Neural cell (in vitro differentiated cells): ENCODE measurements around the gene RGS19. TPM values are rescaled to one million over a fixed set of nuclear protein-coding genes. Genes with fewer than 3 reads are reported as not detected.

Experiments
- H2AFZ ChIP-seq: fragments of 200-600, 300-800 bp; sonication (generic), shearing (Covaris generic); 2 replicates; pipeline ENCODE4 v1.6.0; 2014; ENCODE audit warnings: low read depth, mild to moderate bottlenecking, antibody characterized with exemption, low read length, moderate library complexity
- H3F3A ChIP-seq: fragments of 200-600 bp; shearing (Covaris generic); 2 replicates; pipeline ENCODE4 v1.6.1; 2016; ENCODE audit warnings: mild to moderate bottlenecking, moderate library complexity, mixed read lengths, antibody characterized with exemption, low read length; ENCODE audit not compliant: insufficient read depth, poor library complexity, severe bottlenecking
- H3K27ac ChIP-seq: fragments of 200-600, 300-800 bp; sonication (generic), shearing (Covaris generic); 2 replicates; pipeline ENCODE4 v1.5.1; 2014; ENCODE audit warnings: mild to moderate bottlenecking, low read length, moderate library complexity
- H3K27me3 ChIP-seq: fragments of 300-800, 200-600 bp; sonication (generic), shearing (Covaris generic); 2 replicates; pipeline ENCODE4 v1.6.0; 2014; ENCODE audit warnings: mild to moderate bottlenecking, low read depth, low read length, moderate library complexity; ENCODE audit not compliant: insufficient read depth
- H3K36me3 ChIP-seq: fragments of 300-800, 200-600 bp; sonication (generic), shearing (Covaris generic); 2 replicates; pipeline ENCODE4 v1.5.1; 2014; ENCODE audit warnings: mild to moderate bottlenecking, antibody characterized with exemption, low read length, moderate library complexity; ENCODE audit not compliant: insufficient read depth
- H3K4me2 ChIP-seq: fragments of 300-800, 200-600 bp; sonication (generic), shearing (Covaris generic); 2 replicates; pipeline ENCODE4 v1.6.0; 2014; ENCODE audit warnings: mild to moderate bottlenecking, low read length
- H3K4me3 ChIP-seq: fragments of 300-800, 200-600 bp; sonication (generic), shearing (Covaris generic); 2 replicates; pipeline ENCODE4 v1.5.1; 2014; ENCODE audit warnings: mild to moderate bottlenecking, low read length, moderate library complexity
- H3K79me2 ChIP-seq: fragments of 200-600 bp; shearing (Covaris generic); replicated peaks from 2 replicates; pipeline ENCODE4 v1.6.0; 2014; ENCODE audit warnings: mild to moderate bottlenecking, low read length, moderate library complexity; ENCODE audit not compliant: insufficient read depth
- H3K9ac ChIP-seq: fragments of 300-800, 200-600 bp; sonication (generic), shearing (Covaris generic); 2 replicates; pipeline ENCODE4 v1.6.1; 2016; ENCODE audit warnings: mild to moderate bottlenecking, low read length, mixed read lengths
- H3K9me2 ChIP-seq: fragments of 200-600 bp; shearing (Covaris generic); 2 replicates; pipeline ENCODE4 v1.6.1; 2016; ENCODE audit warnings: mild to moderate bottlenecking, low read length, mixed read lengths; ENCODE audit not compliant: insufficient read depth
- H3K9me3 ChIP-seq: fragments of 200-600, 300-800 bp; sonication (generic), shearing (Covaris generic); 2 replicates; pipeline ENCODE4 v1.6.1; 2016; ENCODE audit warnings: mild to moderate bottlenecking, mixed run types, low read length, moderate library complexity, mixed read lengths
- H4K20me1 ChIP-seq: fragments of 200-600 bp; shearing (Covaris generic); 2 replicates; pipeline ENCODE4 v1.6.1; 2016; ENCODE audit warnings: mild to moderate bottlenecking, mixed run types; ENCODE audit not compliant: insufficient read depth
- CTCF ChIP-seq: fragments of 450-650 bp; IDR thresholded peaks from 2 replicates; pipeline ENCODE4 v1.5.1; 2014; ENCODE audit warnings: antibody characterized with exemption, mild to moderate bottlenecking, moderate library complexity; ENCODE audit not compliant: poor library complexity, severe bottlenecking
- EP300 ChIP-seq: fragments of 450-650 bp; conservative IDR thresholded peaks from 2 replicates; pipeline ENCODE4 v1.6.1; 2014; ENCODE audit warnings: antibody characterized with exemption, mild to moderate bottlenecking, moderate library complexity; ENCODE audit not compliant: poor library complexity, severe bottlenecking
- EZH2 ChIP-seq: fragments of 200-600, 300-800 bp; shearing (Covaris generic), sonication (generic); IDR thresholded peaks from 2 replicates; pipeline ENCODE4 v1.6.1; 2014; ENCODE audit warnings: antibody characterized with exemption, low read length, borderline replicate concordance, mild to moderate bottlenecking; ENCODE audit not compliant: insufficient read depth, poor library complexity, severe bottlenecking
- MXI1 ChIP-seq: fragments of 450-650 bp; conservative IDR thresholded peaks from 2 replicates; pipeline ENCODE4 v1.6.1; 2014; ENCODE audit warnings: antibody characterized with exemption, mild to moderate bottlenecking; ENCODE audit not compliant: poor library complexity, severe bottlenecking
- POLR2AphosphoS5 ChIP-seq: IDR thresholded peaks from 2 replicates; pipeline ENCODE4 v1.6.1; 2012
- RAD21 ChIP-seq: fragments of 450-650 bp; conservative IDR thresholded peaks from 2 replicates; pipeline ENCODE4 v1.6.1; 2014; ENCODE audit warnings: antibody characterized with exemption, mild to moderate bottlenecking, moderate library complexity
- REST ChIP-seq: IDR thresholded peaks from 2 replicates; pipeline ENCODE4 v1.6.1; 2012; ENCODE audit warnings: borderline replicate concordance
- SMC3 ChIP-seq: fragments of 450-650 bp; conservative IDR thresholded peaks from 2 replicates; pipeline ENCODE4 v1.6.1; 2014; ENCODE audit warnings: antibody characterized with exemption, mild to moderate bottlenecking, moderate library complexity; ENCODE audit not compliant: poor library complexity
- TAF1 ChIP-seq: IDR thresholded peaks from 2 replicates; pipeline ENCODE4 v1.6.1; 2012; ENCODE audit warnings: low read depth
- polyA plus RNA-seq: library from polyadenylated mRNA; depleted of rRNA; stranded (reverse); fragments of >200 nt; gene quantifications from 2 replicates; pipeline ENCODE4 v1.2.3, GENCODE V29; 2014

Gene RGS19
- polyA plus RNA-seq, 1 donor from 2014 or later: 3.4 TPM

GRCh38 chr20:64077876-64078551 lies 1.3 kb downstream of the RGS19 start:
- Histone ChIP-seq H3K79me2 (no peaks in the 10 kb centered on the region), H3F3A (no peaks in the 10 kb centered on the region), H2AFZ (no peak overlapping the region), H3K9me2 (no peaks in the 10 kb centered on the region), H4K20me1 (no peaks in the 10 kb centered on the region), H3K4me2 (no peak overlapping the region), H3K4me3 (no peak overlapping the region), H3K27ac (no peak overlapping the region), H3K9ac (no peak overlapping the region), H3K27me3 (peaks cover 8% of the 10 kb centered on the region), H3K36me3 (no peaks in the 10 kb centered on the region), H3K9me3 (no peaks in the 10 kb centered on the region)
- no peak for TF ChIP-seq EZH2
- TF ChIP-seq TAF1: no peak
- no peak for TF ChIP-seq CTCF
- no peak for TF ChIP-seq EP300
- no peak for TF ChIP-seq SMC3
- TF ChIP-seq RAD21: no peak

- H3K4me2 ChIP-seq: no peak overlapping the region
- no peaks in the 10 kb centered on the region for H3K36me3 ChIP-seq
- no peak overlapping the region for H3K27ac ChIP-seq
- H3K9me3 ChIP-seq: no peaks in the 10 kb centered on the region
- TF ChIP-seq MXI1 (no peak), CTCF (no peak), EP300 (no peak), EZH2 (no peak), REST (no peak), TAF1 (no peak), RAD21 (no peak), POLR2AphosphoS5 (no peak), SMC3 (no peak)
- no peaks in the 10 kb centered on the region for H3K9me2 ChIP-seq
- H3K9ac ChIP-seq: no peak overlapping the region
- no peak overlapping the region for H2AFZ ChIP-seq
- no peaks in the 10 kb centered on the region for H3K79me2 ChIP-seq
- H3F3A ChIP-seq: no peaks in the 10 kb centered on the region
- no peak overlapping the region for H3K4me3 ChIP-seq
- H3K27me3 ChIP-seq: peaks cover 5% of the 10 kb centered on the region
- no peaks in the 10 kb centered on the region for H4K20me1 ChIP-seq
These were observed 1.8 kb downstream of the RGS19 start for GRCh38 chr20:64077541-64077875.
